ENCODE measurements around the gene ANKRD13D. TPM values are rescaled to one million over a fixed set of nuclear protein-coding genes. Genes with fewer than 3 reads are reported as not detected.

ANKRD13D gene
- total RNA-seq, 1 donor from 2014 or later: 62.9 TPM

DNA sequence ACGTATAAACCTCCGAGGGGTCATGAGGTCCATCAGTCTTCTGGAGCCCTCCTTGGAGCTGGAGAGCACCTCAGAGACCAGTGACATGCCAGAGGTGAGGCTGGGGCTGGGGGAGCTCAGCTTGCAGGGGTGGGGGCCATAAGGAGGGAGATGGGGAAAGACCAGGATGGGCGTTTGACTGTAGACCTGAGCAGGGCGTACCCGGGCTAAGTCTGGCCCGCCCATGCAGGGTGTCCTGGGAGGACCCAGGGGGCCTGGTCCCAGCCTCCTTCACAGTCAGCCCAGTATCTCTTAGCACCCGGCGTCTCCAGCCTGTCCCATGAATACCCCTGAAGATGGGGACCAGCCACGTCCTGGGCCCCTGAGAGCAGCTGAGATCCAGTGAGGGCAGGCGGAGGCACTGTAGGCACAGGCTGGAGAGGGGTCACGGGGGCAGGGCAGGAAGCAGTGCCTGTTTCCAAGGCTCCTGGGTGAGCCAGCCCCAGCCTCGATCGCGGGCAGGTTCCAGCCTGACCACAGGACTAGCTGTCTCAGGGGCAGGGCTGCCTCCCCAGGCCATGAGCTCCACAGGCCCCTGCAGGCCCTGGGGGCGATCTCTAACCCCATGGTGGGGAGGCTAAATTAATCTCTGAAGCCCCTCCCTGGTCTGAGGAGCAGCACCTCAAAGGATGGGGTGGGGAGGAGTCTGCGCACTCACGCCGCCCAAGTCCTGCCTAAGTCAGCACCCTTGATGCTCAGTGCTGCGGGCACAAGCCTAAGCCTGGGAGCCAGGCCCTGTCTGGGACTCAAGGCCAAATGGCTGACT is 21.3 kb downstream of the ANKRD13D start:
- Histone ChIP-seq H3K36me3 (peaks cover 0 to 9% of the 10 kb centered on the region in 2 donors), H3K27me3 (no peaks in the 10 kb centered on the region), H3K4me1 (peaks cover 29% of the 10 kb centered on the region), H3K9me3 (no peaks in the 10 kb centered on the region), H3K27ac (peak overlapping the region; percentile 69), H3K4me3 (no peak overlapping the region)
- DNase-seq (ENCODE audit: extremely low spot score in 2 of 2): peak in 1 of 2 donors; percentile 86
- intact Hi-C loops (cut with DNase I): no loop called here
- peak in 1 of 2 donors; percentile 18 for TF ChIP-seq POLR2AphosphoS5 (IDR thresholded peaks at IDR 0.05; ENCODE audit: insufficient read depth in 1 of 2, low read depth in 1 of 2)
- no peak for TF ChIP-seq POLR2A (IDR thresholded peaks at IDR 0.05)

GRCh38 chr11:67311051-67311555 is 22.0 kb downstream of the ANKRD13D start:
- TF ChIP-seq POLR2AphosphoS5 (IDR thresholded peaks at IDR 0.05; ENCODE audit: insufficient read depth in 1 of 2, low read depth in 1 of 2): no peak
- no peak for TF ChIP-seq POLR2A (IDR thresholded peaks at IDR 0.05)
- no peak for TF ChIP-seq CTCF (IDR thresholded peaks at IDR 0.05)
- H3K9me3 ChIP-seq: no peaks in the 10 kb centered on the region
- no peak for DNase-seq (ENCODE audit: extremely low spot score in 2 of 2)
- peak overlapping the region in 1 of 2 donors; percentile 7 for H3K4me3 ChIP-seq
- no peaks in the 10 kb centered on the region for H3K27me3 ChIP-seq
- H3K4me1 ChIP-seq: peaks cover 27% of the 10 kb centered on the region
- H3K27ac ChIP-seq: peak overlapping the region; percentile 87
- intact Hi-C loops (cut with DNase I): no loop called here
- peaks cover 0 to 9% of the 10 kb centered on the region in 2 donors for H3K36me3 ChIP-seq

DNA sequence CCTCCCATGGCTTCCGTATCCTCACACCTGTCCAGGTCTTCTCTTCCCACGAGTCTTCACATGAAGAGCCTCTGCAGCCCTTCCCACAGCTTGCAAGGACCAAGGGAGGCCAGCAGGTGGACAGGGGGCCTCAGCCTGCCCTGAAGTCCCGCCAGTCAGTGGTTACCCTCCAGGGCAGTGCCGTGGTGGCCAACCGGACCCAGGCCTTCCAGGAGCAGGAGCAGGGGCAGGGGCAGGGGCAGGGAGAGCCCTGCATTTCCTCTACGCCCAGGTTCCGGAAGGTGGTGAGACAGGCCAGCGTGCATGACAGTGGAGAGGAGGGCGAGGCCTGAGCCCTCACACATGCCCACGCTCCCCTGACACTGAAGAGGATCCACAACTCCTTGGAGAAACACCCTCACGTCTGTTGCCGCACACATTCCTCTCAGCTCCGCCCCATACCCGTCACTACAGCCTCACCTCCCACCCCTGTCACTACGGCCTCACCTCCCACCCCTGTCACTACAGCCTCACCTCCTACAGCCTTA is 22.5 kb downstream of the ANKRD13D start:
- H3K9me3 ChIP-seq: no peaks in the 10 kb centered on the region
- no peaks in the 10 kb centered on the region for H3K27me3 ChIP-seq
- peaks cover 30% of the 10 kb centered on the region for H3K4me1 ChIP-seq
- peak overlapping the region; percentile 87 for H3K27ac ChIP-seq
- DNase-seq (ENCODE audit: extremely low spot score in 2 of 2): no peak
- TF ChIP-seq POLR2AphosphoS5 (IDR thresholded peaks at IDR 0.05; ENCODE audit: insufficient read depth in 1 of 2, low read depth in 1 of 2): no peak
- TF ChIP-seq POLR2A (IDR thresholded peaks at IDR 0.05): no peak
- TF ChIP-seq CTCF (IDR thresholded peaks at IDR 0.05): no peak
- peak overlapping the region in 1 of 2 donors; percentile 7 for H3K4me3 ChIP-seq
- H3K36me3 ChIP-seq: peaks cover 0 to 9% of the 10 kb centered on the region in 2 donors
- intact Hi-C loops (cut with DNase I): no loop called here

- no peak overlapping the region for H3K4me3 ChIP-seq
- H3K36me3 ChIP-seq: peaks cover 0 to 9% of the 10 kb centered on the region in 2 donors
- no peaks in the 10 kb centered on the region for H3K27me3 ChIP-seq
- TF ChIP-seq POLR2A (IDR thresholded peaks at IDR 0.05) (no peak), POLR2AphosphoS5 (IDR thresholded peaks at IDR 0.05; ENCODE audit: insufficient read depth in 1 of 2, low read depth in 1 of 2) (peak; percentile 60 to 76)
- peak; percentile 95 to 96 for DNase-seq (ENCODE audit: extremely low spot score in 2 of 2)
- H3K4me1 ChIP-seq: peaks cover 33% of the 10 kb centered on the region
- no peaks in the 10 kb centered on the region for H3K9me3 ChIP-seq
- intact Hi-C loops (cut with DNase I): no loop called here
- peak overlapping the region; percentile 87 for H3K27ac ChIP-seq
These were observed 23.3 kb downstream of the ANKRD13D start for GRCh38 chr11:67312187-67313021.

- peaks cover 0 to 9% of the 10 kb centered on the region in 2 donors for H3K36me3 ChIP-seq
- H3K4me3 ChIP-seq: no peak overlapping the region
- no peaks in the 10 kb centered on the region for H3K27me3 ChIP-seq
- no peak for DNase-seq (ENCODE audit: extremely low spot score in 2 of 2)
- H3K4me1 ChIP-seq: peaks cover 37% of the 10 kb centered on the region
- no peak for TF ChIP-seq POLR2AphosphoS5 (IDR thresholded peaks at IDR 0.05; ENCODE audit: insufficient read depth in 1 of 2, low read depth in 1 of 2)
- no peak for TF ChIP-seq POLR2A (IDR thresholded peaks at IDR 0.05)
- TF ChIP-seq CTCF (IDR thresholded peaks at IDR 0.05): no peak
- H3K27ac ChIP-seq: peak overlapping the region; percentile 81
- H3K9me3 ChIP-seq: no peaks in the 10 kb centered on the region
- intact Hi-C loops (cut with DNase I): no loop called here
These were observed 24.2 kb downstream of the ANKRD13D start for GRCh38 chr11:67313125-67313890.
